ENCODE measurements around the gene TMEM63C. TPM values are rescaled to one million over a fixed set of nuclear protein-coding genes. Genes with fewer than 3 reads are reported as not detected.

The TMEM63C gene
- under 1 TPM in 3 of 4 donors, not detected in 1; 0.03 to 0.23 (median 0.14) TPM for total RNA-seq
- 0.11 TPM for polyA plus RNA-seq
- long read RNA-seq, donor 1: 0 reads
- long read RNA-seq, donor 2: 0 reads
- long read RNA-seq, donor 3: 0 reads
- long read RNA-seq, donor 4: 0 reads

DNA sequence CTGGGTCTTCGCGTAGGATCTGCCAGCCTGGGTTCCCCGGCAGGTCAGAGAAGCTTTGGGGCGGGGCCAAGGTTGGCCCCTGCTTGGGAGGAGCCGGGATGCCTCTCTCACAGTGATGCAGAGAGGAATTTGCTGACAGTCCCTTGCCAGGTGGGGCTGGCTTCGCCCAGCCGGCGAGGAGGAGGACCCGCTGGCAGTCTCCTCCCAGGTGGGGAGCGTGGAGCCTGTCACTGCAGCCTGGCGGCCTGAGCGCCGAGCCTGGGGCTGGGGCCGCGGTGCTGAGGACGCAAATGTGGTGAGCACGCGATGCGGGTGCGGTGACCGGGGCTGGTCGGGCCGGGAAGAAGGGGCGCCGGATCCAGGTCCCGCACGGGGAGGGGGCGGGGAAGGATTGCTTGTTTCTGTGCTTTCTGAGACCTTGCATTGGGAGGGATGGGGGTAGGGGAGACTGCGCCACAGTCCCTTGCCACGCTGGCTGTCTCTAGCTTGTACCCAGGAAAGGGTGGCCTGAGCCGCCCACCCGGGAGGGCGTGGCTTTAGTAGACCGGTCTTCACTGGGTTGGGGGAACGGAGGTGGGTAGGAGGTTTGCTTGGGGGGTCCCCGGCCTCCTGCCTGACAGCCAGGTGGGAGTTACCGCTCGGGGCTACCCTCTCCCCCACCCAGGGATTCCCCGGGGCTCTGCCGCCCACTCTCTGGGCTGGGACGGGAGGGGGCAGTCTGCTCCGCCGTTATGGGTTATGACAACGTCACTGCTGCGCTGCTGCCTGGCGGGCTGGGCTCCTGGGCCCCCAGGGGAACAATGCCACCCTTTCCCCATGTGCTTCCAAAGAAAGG is at the start of gene TMEM63C:
Gene TMEM63C, plus strand, starts transcription at position 196 of the 835 bp plus-strand sequence. CDS start 37,016 bp downstream, outside the sequence.
- ATAC-seq: peak; percentile 27 to 54
- no peak for DNase-seq
- intact Hi-C loops (cut with DNase I): no loop called here
- Histone ChIP-seq H3K4me3 (ENCODE audit: low read length) (peak within 1 kb of the TSS; percentile 2), H3K27me3 (ENCODE audit: control insufficient read depth, insufficient read depth) (no peaks in the 10 kb centered on the region), H3K27ac (ENCODE audit: low read length) (no peak within 1 kb of the TSS), H3K9me3 (ENCODE audit: control insufficient read depth, low read length) (no peaks in the 10 kb centered on the region), H3K4me1 (ENCODE audit: control insufficient read depth, insufficient read depth, low read length) (peaks cover 1% of the 10 kb centered on the region)
- 2% methylated on average over 46 of the region's 46 CpGs for WGBS

DNA sequence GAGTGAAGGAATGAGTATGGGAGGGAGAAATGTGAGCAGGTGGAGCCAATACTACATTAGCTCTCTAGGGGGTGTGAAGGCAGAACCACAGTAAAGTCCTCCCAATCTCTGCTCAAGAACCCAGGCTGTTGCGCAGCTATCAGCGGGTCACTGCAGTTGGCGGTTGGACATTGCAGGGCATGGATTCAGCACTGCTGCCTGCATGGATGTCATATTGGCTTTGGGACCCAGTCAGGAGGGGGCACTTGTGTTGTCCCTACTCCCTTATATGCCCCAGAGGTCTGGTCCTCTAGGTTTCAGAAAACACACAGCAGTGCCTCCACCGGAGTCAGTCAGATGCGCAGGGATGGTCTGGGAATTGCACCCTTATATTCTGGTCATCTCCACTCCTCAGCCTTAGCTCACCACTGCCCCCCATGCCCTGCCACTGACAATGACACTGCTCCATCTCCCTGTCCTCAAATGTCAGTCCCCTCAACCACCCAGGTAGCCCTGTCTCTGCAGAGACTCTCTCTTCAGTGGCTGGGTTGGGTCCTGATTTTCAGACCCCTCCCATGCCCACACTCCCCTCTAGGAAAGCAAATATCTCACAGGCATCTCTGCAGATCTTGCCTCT is 49.6 kb upstream of the TMEM63C start:
- H3K4me3 ChIP-seq (ENCODE audit: low read length): no peak overlapping the region
- H3K4me1 ChIP-seq (ENCODE audit: control insufficient read depth, insufficient read depth, low read length): no peaks in the 10 kb centered on the region
- no peaks in the 10 kb centered on the region for H3K9me3 ChIP-seq (ENCODE audit: control insufficient read depth, low read length)
- no peak for ATAC-seq
- no peak for DNase-seq
- H3K27ac ChIP-seq (ENCODE audit: low read length): no peak overlapping the region
- H3K27me3 ChIP-seq (ENCODE audit: control insufficient read depth, insufficient read depth): no peaks in the 10 kb centered on the region
- 86% methylated on average over 5 of the region's 5 CpGs for WGBS
- intact Hi-C loops (cut with DNase I): no loop called here

GRCh38 chr14:77133720-77134338 is 47.8 kb upstream of the TMEM63C start:
- Histone ChIP-seq H3K4me1 (ENCODE audit: control insufficient read depth, insufficient read depth, low read length) (no peaks in the 10 kb centered on the region), H3K27me3 (ENCODE audit: control insufficient read depth, insufficient read depth) (no peaks in the 10 kb centered on the region), H3K27ac (ENCODE audit: low read length) (no peak overlapping the region), H3K4me3 (ENCODE audit: low read length) (no peak overlapping the region), H3K9me3 (ENCODE audit: control insufficient read depth, low read length) (no peaks in the 10 kb centered on the region)
- DNase-seq: peak; percentile 50 to 80 (median 75)
- ATAC-seq: peak; percentile 70 to 71
- WGBS: 10% methylated on average over 22 of the region's 22 CpGs
- intact Hi-C loops (cut with DNase I): no loop called here

GRCh38 chr14:77139022-77139421 is 42.6 kb upstream of the TMEM63C start:
- intact Hi-C loops (cut with DNase I): no loop called here

GRCh38 chr14:77139540-77140358 is 41.8 kb upstream of the TMEM63C start:
- 3% methylated on average over 52 of the region's 52 CpGs for WGBS
- no peak overlapping the region for H3K27ac ChIP-seq (ENCODE audit: low read length)
- peak in 1 of 3 donors; percentile 60 for DNase-seq
- H3K4me1 ChIP-seq (ENCODE audit: control insufficient read depth, insufficient read depth, low read length): no peaks in the 10 kb centered on the region
- H3K9me3 ChIP-seq (ENCODE audit: control insufficient read depth, low read length): no peaks in the 10 kb centered on the region
- H3K4me3 ChIP-seq (ENCODE audit: low read length): no peak overlapping the region
- no peaks in the 10 kb centered on the region for H3K27me3 ChIP-seq (ENCODE audit: control insufficient read depth, insufficient read depth)
- peak in 1 of 2 donors; percentile 43 for ATAC-seq
- intact Hi-C loops (cut with DNase I): no loop called here

More at GRCh38 chr14:77139022-77139421, 42.6 kb upstream of the TMEM63C start:
- Histone ChIP-seq H3K9me3 (ENCODE audit: control insufficient read depth, low read length) (no peaks in the 10 kb centered on the region), H3K4me1 (ENCODE audit: control insufficient read depth, insufficient read depth, low read length) (no peaks in the 10 kb centered on the region), H3K4me3 (ENCODE audit: low read length) (no peak overlapping the region), H3K27me3 (ENCODE audit: control insufficient read depth, insufficient read depth) (no peaks in the 10 kb centered on the region), H3K27ac (ENCODE audit: low read length) (no peak overlapping the region)
- DNase-seq (no peak), ATAC-seq (no peak)
- WGBS: 84% methylated on average over 15 of the region's 15 CpGs

DNA sequence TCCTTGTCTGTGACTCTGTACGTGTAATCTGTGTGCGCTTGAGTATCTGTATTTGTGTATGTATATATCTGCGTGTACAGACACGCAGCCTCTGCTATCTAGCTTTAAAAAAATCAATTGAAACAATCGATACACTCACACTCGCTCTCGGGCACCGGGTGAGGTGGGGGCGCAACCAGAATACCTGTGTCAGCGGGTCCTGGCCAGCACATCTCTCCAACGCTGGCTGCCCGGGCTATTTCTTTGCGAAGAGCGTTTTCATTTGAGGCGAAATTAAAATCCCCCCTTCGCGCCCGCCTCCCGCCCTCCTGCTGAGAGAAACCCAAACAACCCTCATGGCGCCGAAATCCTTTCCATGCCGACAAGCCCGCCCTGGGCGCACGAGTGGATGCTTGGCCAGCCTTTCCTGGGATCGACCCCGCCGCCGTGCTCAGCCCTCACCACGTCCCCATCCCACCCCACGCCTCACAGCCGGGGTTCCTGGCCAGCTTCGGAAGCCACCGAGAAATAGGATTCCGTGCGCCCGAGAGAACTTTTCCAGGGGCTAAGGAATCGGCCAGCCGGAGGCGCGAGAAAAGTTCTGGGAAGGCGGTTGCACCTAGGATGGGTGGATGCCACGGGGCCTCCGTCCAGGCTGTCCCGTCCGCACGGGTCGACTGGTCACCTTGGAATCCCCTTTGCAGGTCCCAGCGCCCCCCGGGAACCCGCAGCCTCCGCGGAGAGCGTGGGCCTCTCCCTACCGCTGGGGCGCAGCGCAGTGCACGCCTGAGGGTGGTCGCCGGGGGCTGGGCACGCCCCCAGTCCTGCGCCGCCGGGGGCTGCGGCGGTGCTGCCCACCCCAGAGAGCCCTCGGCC is 41.0 kb upstream of the TMEM63C start:
- intact Hi-C loops (cut with DNase I): no loop called here
- H3K27me3 ChIP-seq (ENCODE audit: control insufficient read depth, insufficient read depth): no peaks in the 10 kb centered on the region
- no peak overlapping the region for H3K27ac ChIP-seq (ENCODE audit: low read length)
- DNase-seq (no peak), ATAC-seq (no peak)
- no peaks in the 10 kb centered on the region for H3K4me1 ChIP-seq (ENCODE audit: control insufficient read depth, insufficient read depth, low read length)
- H3K9me3 ChIP-seq (ENCODE audit: control insufficient read depth, low read length): no peaks in the 10 kb centered on the region
- WGBS: under 1% methylated on average over 67 of the region's 67 CpGs
- H3K4me3 ChIP-seq (ENCODE audit: low read length): peak overlapping the region; percentile 41

DNA sequence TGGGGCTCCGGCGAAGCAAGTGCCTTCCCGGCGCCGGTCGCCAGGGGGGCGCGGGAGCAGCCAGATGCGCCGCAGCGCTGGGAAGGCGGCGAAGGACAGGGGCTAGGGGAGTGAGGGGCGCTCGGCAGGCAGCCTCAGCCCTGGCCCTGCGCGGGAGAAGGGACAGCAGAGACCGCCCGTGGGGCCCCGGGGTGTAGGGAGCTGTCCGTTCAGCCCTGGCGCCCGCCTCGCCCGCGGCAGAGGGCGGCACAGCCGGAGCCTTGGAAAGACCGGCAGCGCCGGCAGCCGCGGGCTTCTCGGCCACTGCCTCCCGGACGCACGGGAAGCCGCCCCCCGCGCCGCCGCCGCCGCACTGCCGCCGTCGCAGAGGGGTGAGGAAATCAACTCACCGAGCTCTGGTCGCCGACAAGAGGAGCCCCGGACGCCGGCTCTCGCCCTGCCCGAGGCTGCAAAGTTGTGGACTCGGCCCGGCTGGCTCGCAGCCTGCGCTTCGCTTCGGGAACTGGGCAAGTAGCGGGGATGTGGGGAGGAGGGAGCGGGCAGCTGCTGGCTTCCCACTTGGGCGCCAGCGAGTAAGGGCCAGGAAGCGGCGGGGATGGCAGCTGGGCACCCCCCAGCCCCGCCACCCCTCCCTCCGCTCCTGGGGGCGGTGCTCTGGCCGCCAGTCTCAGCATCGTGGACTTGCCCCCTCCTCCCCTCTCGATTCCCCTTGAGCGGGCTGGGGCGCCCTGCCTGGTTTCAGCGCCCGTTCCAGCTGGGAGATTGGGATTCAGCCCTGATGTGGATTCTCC is 40.2 kb upstream of the TMEM63C start, which contains the start of gene ZDHHC22:
Gene ZDHHC22, minus strand, starts transcription at position 578 of the 791 bp plus-strand sequence. CDS start 2,053 bp downstream, outside the sequence.
- intact Hi-C loops (cut with DNase I): no loop called here
- no peak within 1 kb of the TSS for H3K27ac ChIP-seq (ENCODE audit: low read length)
- under 1% methylated on average over 77 of the region's 77 CpGs for whole genome bisulfite sequencing
- H3K27me3 ChIP-seq (ENCODE audit: control insufficient read depth, insufficient read depth): no peaks in the 10 kb centered on the region
- H3K4me1 ChIP-seq (ENCODE audit: control insufficient read depth, insufficient read depth, low read length): no peaks in the 10 kb centered on the region
- ATAC-seq: peak; percentile 49 to 52
- no peak for DNase-seq
- peak within 1 kb of the TSS; percentile 41 for H3K4me3 ChIP-seq (ENCODE audit: low read length)
- H3K9me3 ChIP-seq (ENCODE audit: control insufficient read depth, low read length): no peaks in the 10 kb centered on the region

GRCh38 chr14:77142005-77142800 is 39.4 kb upstream of the TMEM63C start:
- DNase-seq (no peak), ATAC-seq (no peak)
- no peaks in the 10 kb centered on the region for H3K9me3 ChIP-seq (ENCODE audit: control insufficient read depth, low read length)
- H3K27me3 ChIP-seq (ENCODE audit: control insufficient read depth, insufficient read depth): no peaks in the 10 kb centered on the region
- intact Hi-C loops (cut with DNase I): no loop called here
- H3K4me1 ChIP-seq (ENCODE audit: control insufficient read depth, insufficient read depth, low read length): no peaks in the 10 kb centered on the region
- H3K27ac ChIP-seq (ENCODE audit: low read length): no peak overlapping the region
- WGBS: 7% methylated on average over 9 of the region's 9 CpGs
- H3K4me3 ChIP-seq (ENCODE audit: low read length): no peak overlapping the region

DNA sequence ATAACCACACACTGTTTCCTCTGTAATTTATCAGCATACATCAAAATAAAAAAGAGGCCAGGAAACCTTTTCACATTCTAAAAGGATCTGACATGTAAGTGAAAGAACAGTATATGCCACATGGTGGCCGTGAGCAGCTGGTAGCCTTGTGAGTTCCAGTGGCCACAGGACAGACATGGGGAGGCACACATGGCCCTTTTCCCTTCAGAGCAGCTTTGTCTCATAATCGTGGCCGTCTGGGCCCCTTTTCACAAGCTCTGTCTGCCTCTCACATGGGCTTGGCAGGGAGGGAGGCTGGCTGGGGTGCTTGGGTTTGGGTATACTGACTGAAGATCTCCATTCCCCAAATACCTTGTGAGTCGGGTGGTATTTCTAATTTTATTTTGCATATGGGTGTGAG is 38.5 kb upstream of the TMEM63C start:
- intact Hi-C loops (cut with DNase I): no loop called here
- no peaks in the 10 kb centered on the region for H3K4me1 ChIP-seq (ENCODE audit: control insufficient read depth, insufficient read depth, low read length)
- H3K4me3 ChIP-seq (ENCODE audit: low read length): no peak overlapping the region
- ATAC-seq: no peak
- no peaks in the 10 kb centered on the region for H3K27me3 ChIP-seq (ENCODE audit: control insufficient read depth, insufficient read depth)
- WGBS: 12% methylated on average over 4 of the region's 4 CpGs
- H3K27ac ChIP-seq (ENCODE audit: low read length): no peak overlapping the region
- no peak for DNase-seq
- H3K9me3 ChIP-seq (ENCODE audit: control insufficient read depth, low read length): no peaks in the 10 kb centered on the region

Measured in right cardiac atrium (tissue), 5 donors.